ENCODE measurements around the gene DIP2C. TPM values are rescaled to one million over a fixed set of nuclear protein-coding genes. Genes with fewer than 3 reads are reported as not detected.

Gene DIP2C
- total RNA-seq, 4 donors from 2014 or later: 8.4 to 22.7 (median 16.8) TPM

DNA sequence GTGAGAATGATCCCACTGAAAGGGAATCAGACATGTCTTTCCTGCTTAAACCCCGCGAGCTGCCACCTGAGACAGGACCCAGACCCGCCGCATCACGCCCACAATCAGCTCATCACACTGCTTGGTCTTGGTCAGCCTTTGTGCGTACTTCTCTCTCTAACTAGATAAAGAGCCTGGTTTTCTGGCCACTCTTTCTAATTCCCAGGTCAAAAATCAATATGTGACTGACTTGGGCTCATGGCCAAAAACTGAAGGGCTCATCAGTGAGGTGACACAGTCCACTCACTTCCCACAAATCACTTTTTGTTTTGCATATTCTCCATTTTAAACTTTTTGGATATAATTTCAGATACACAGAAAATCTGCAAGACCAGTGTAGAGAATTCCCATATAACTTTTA lies 247.3 kb downstream of the DIP2C start:
- no peak for TF ChIP-seq POLR2A (IDR thresholded peaks at IDR 0.05)
- TF ChIP-seq, protein P1, sequence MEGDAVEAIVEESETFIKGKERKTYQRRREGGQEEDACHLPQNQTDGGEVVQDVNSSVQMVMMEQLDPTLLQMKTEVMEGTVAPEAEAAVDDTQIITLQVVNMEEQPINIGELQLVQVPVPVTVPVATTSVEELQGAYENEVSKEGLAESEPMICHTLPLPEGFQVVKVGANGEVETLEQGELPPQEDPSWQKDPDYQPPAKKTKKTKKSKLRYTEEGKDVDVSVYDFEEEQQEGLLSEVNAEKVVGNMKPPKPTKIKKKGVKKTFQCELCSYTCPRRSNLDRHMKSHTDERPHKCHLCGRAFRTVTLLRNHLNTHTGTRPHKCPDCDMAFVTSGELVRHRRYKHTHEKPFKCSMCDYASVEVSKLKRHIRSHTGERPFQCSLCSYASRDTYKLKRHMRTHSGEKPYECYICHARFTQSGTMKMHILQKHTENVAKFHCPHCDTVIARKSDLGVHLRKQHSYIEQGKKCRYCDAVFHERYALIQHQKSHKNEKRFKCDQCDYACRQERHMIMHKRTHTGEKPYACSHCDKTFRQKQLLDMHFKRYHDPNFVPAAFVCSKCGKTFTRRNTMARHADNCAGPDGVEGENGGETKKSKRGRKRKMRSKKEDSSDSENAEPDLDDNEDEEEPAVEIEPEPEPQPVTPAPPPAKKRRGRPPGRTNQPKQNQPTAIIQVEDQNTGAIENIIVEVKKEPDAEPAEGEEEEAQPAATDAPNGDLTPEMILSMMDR (IDR thresholded peaks at IDR 0.05): no peak
- no peaks in the 10 kb centered on the region for H3K4me1 ChIP-seq
- no peak overlapping the region for H3K27ac ChIP-seq
- H3K4me3 ChIP-seq: no peak overlapping the region
- DNase-seq: no peak
- no peaks in the 10 kb centered on the region for H3K36me3 ChIP-seq
- H3K9me3 ChIP-seq: no peaks in the 10 kb centered on the region
- peaks cover 0 to 3% of the 10 kb centered on the region in 2 donors for H3K27me3 ChIP-seq

DNA sequence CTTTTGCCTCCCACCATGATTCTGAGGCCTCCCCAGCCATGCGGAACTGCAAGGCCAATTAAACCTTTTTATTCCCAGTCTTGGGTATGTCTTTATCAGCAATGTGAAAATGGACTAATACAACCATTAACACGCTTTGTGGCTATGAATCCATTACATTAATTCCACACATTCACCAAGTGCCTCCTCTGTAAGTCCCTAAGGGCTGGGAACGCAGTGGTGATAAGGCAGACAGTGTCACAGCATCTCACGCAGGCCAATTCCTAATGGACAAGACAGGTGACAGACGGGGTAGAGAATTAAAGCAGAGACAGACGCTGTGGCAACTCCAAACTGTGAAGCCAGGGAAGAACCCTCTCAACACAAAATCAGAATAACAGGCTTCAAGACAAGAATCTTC lies 247.8 kb downstream of the DIP2C start:
- Histone ChIP-seq H3K4me1 (no peaks in the 10 kb centered on the region), H3K27ac (no peak overlapping the region), H3K27me3 (peaks cover 0 to 3% of the 10 kb centered on the region in 2 donors), H3K4me3 (no peak overlapping the region), H3K9me3 (no peaks in the 10 kb centered on the region), H3K36me3 (no peaks in the 10 kb centered on the region)
- TF ChIP-seq, protein P1 (IDR thresholded peaks at IDR 0.05): no peak
- no peak for TF ChIP-seq POLR2A (IDR thresholded peaks at IDR 0.05)
- no peak for DNase-seq

DNA sequence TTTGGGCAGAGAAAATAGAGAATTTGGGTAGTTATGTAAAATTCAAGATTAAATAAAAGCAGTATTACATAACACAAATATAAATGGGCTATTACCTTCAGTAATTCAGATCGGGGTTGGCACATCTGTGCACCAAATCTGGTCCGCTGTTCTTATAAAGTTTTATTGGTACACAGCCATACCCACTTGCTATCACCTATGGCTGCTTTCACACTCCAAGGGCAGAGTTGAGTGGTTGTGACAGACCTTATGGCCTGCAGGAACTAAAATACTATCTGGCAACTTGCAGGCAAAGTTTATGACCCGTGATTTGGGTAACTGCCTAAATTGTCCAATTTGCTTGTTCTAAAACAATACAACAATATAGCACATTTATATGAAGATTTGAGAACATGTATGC lies 249.3 kb downstream of the DIP2C start:
- Histone ChIP-seq H3K9me3 (no peaks in the 10 kb centered on the region), H3K4me3 (no peak overlapping the region), H3K4me1 (no peaks in the 10 kb centered on the region), H3K36me3 (no peaks in the 10 kb centered on the region), H3K27ac (no peak overlapping the region), H3K27me3 (no peaks in the 10 kb centered on the region)
- TF ChIP-seq POLR2A (IDR thresholded peaks at IDR 0.05): no peak
- TF ChIP-seq, protein P1 (IDR thresholded peaks at IDR 0.05): no peak
- DNase-seq: no peak

DNA sequence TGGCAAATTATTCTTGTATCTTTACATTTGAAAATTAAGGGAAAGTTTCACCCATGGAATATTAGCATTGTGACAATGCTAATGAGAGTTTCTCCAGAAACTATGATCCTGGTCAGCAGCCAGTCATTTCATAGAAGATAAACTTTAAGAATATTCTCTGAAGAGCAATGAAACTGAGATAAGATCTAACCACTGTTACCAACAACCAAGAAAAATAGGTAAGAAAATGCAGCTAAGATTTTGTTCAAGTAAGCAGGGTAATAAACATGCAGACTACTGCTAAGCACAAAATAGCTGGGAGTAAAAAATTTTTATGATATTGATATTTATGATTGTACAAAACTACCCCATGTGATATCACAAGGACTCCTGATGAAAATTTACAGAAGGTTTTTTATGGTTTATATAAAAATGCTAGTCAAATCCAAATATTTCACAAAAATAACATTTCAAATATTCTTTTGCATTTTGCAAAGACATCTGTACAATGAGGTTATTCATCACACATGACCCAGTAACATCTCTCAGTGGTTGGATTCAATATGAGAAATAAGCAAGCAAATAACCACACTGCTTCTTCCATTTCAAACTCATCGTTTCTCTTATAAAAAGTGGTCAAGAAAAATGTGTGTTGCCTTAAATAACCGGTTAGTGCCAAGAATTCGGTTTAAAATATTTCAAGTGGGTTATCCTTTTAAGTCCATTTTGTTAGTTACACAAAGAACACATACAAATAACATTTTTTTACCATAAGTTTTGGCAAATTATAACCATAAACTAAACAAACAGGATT lies 251.6 kb downstream of the DIP2C start:
- TF ChIP-seq POLR2A (IDR thresholded peaks at IDR 0.05): no peak
- TF ChIP-seq, protein P1 (IDR thresholded peaks at IDR 0.05): no peak
- Histone ChIP-seq H3K4me1 (no peaks in the 10 kb centered on the region), H3K9me3 (no peaks in the 10 kb centered on the region), H3K27me3 (no peaks in the 10 kb centered on the region), H3K36me3 (no peaks in the 10 kb centered on the region), H3K4me3 (no peak overlapping the region), H3K27ac (no peak overlapping the region)
- DNase-seq: no peak

DNA sequence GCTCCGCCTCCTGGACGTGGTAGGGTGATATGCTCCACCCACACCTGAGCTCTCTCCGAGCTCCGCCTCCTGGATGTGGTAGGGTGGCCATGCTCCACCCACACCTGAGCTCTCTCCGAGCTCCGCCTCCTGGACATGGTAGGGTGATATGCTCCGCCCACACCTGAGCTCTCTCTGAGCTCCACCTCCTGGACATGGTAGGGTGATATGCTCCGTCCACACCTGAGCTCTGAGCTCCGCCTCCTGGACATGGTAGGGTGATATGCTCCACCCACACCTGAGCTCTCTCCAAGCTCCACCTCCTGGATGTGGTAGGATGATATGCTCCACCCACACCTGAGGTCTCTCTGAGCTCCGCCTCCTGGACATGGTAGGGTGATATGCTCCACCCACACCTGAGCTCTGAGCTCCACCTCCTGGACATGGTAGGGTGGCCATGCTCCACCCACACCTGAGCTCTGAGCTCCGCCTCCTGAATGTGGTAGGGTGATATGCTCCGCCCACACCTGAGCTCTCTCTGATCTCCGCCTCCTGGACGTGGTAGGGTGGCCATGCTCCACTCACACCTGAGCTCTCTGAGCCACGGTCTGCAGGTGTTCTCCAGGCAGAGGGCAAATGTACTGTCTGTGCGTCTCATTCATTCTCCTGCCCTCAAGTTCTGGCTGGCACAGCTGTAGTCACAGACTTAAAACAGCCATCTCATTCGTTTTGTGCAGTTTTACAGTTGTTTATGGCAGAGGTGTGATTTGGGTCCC lies 252.4 kb downstream of the DIP2C start:
- no peaks in the 10 kb centered on the region for H3K4me1 ChIP-seq
- H3K9me3 ChIP-seq: no peaks in the 10 kb centered on the region
- TF ChIP-seq, protein P1 (IDR thresholded peaks at IDR 0.05): no peak
- no peak for TF ChIP-seq POLR2A (IDR thresholded peaks at IDR 0.05)
- H3K4me3 ChIP-seq: no peak overlapping the region
- no peaks in the 10 kb centered on the region for H3K36me3 ChIP-seq
- DNase-seq: no peak
- no peak overlapping the region for H3K27ac ChIP-seq
- H3K27me3 ChIP-seq: no peaks in the 10 kb centered on the region
